ENCODE results near the gene CGNL1.

DNA sequence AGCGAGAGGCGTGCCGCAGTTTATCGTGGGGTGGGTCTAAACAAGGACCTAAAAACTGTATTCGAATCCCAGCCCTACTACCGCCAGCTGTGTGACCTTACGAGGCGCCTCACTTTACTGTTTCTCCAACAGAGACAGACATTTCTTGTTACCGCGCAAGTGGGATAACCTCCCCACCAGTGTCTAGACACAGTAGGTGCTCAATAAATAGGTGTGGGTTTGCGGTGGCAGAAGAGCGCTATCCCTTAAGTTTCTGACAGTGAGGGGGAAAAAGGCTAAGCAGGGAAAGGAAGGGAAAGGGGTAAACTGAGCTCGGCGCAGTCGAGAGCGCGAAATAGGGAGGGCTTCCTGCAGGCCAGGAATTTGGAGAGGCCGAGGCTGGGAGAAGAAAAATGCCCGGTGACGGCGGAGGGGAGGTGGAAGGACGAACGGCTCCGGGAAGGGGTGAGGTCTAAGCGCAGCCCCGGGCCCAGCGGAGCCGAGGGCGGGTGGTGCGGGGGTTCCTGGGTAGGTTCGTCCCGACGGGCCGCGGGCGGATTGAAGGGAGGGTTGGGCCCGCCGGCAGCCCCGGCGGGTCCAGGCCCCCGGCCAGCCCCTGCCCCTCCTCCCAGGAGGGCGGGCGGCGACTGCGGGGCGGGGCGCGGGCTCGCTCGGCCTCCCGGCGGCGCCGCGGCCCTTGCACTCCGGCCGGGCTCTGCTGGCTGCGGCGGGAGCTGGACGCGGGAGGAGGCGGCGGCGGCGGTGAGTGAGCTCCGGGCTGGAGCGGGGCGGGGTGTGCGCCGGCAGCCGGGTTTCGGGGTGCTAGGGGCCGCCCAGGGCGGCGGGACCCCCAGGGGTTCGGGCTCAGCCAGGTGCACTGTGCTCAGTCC is at the start of gene CGNL1:
- TF ChIP-seq, protein P1, sequence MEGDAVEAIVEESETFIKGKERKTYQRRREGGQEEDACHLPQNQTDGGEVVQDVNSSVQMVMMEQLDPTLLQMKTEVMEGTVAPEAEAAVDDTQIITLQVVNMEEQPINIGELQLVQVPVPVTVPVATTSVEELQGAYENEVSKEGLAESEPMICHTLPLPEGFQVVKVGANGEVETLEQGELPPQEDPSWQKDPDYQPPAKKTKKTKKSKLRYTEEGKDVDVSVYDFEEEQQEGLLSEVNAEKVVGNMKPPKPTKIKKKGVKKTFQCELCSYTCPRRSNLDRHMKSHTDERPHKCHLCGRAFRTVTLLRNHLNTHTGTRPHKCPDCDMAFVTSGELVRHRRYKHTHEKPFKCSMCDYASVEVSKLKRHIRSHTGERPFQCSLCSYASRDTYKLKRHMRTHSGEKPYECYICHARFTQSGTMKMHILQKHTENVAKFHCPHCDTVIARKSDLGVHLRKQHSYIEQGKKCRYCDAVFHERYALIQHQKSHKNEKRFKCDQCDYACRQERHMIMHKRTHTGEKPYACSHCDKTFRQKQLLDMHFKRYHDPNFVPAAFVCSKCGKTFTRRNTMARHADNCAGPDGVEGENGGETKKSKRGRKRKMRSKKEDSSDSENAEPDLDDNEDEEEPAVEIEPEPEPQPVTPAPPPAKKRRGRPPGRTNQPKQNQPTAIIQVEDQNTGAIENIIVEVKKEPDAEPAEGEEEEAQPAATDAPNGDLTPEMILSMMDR (IDR thresholded peaks at IDR 0.05; ENCODE audit: insufficient read depth, low read length), result no peak
- TF ChIP-seq GABPA (IDR thresholded peaks at IDR 0.05; ENCODE audit: low read depth) (no peak), SPI1 (IDR thresholded peaks at IDR 0.05; ENCODE audit: borderline replicate concordance, low read depth) (no peak), POLR2AphosphoS5 (IDR thresholded peaks at IDR 0.05; ENCODE audit: low read depth) (no peak)
- TF ChIP-seq, protein P2, sequence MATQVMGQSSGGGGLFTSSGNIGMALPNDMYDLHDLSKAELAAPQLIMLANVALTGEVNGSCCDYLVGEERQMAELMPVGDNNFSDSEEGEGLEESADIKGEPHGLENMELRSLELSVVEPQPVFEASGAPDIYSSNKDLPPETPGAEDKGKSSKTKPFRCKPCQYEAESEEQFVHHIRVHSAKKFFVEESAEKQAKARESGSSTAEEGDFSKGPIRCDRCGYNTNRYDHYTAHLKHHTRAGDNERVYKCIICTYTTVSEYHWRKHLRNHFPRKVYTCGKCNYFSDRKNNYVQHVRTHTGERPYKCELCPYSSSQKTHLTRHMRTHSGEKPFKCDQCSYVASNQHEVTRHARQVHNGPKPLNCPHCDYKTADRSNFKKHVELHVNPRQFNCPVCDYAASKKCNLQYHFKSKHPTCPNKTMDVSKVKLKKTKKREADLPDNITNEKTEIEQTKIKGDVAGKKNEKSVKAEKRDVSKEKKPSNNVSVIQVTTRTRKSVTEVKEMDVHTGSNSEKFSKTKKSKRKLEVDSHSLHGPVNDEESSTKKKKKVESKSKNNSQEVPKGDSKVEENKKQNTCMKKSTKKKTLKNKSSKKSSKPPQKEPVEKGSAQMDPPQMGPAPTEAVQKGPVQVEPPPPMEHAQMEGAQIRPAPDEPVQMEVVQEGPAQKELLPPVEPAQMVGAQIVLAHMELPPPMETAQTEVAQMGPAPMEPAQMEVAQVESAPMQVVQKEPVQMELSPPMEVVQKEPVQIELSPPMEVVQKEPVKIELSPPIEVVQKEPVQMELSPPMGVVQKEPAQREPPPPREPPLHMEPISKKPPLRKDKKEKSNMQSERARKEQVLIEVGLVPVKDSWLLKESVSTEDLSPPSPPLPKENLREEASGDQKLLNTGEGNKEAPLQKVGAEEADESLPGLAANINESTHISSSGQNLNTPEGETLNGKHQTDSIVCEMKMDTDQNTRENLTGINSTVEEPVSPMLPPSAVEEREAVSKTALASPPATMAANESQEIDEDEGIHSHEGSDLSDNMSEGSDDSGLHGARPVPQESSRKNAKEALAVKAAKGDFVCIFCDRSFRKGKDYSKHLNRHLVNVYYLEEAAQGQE (IDR thresholded peaks at IDR 0.05; ENCODE audit: insufficient replicate concordance, low read depth), result no peak

Data from HL-60 (cell line).